ENCODE measurements around the gene SPINK4. TPM values are rescaled to one million over a fixed set of nuclear protein-coding genes. Genes with fewer than 3 reads are reported as not detected.

The SPINK4 gene
- total RNA-seq, 2 experiments from 2014 or later, result not detected

DNA sequence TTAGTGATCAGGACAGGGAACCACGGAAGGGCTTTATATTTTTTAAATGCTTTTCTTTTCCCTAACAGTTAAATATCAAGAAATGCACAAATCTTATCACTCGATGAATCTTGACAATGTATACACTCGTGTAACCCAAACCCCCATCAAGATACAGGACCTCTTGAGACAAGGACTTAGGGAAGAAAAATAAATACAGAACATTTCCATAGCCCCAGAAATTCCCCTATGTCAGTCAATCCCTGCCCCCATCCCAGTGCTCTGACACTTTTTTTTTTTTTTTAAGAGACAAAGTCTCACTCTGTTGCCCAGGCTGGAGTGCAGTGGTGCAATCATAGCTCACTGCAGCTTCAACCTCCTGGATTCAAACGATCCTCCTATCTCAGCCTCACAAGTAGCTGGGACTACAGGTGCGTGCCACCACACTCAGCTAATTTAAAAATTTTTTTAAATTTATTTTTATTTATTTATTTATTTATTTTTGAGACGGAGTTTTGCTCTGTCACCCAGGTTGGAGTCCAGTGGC, 2.7 kb downstream of the SPINK4 start:
- Mint-ChIP-seq H3K27ac (no peak overlapping the region), H3K4me1 (ENCODE audit: low read depth) (peaks cover 4% of the 10 kb centered on the region)

DNA sequence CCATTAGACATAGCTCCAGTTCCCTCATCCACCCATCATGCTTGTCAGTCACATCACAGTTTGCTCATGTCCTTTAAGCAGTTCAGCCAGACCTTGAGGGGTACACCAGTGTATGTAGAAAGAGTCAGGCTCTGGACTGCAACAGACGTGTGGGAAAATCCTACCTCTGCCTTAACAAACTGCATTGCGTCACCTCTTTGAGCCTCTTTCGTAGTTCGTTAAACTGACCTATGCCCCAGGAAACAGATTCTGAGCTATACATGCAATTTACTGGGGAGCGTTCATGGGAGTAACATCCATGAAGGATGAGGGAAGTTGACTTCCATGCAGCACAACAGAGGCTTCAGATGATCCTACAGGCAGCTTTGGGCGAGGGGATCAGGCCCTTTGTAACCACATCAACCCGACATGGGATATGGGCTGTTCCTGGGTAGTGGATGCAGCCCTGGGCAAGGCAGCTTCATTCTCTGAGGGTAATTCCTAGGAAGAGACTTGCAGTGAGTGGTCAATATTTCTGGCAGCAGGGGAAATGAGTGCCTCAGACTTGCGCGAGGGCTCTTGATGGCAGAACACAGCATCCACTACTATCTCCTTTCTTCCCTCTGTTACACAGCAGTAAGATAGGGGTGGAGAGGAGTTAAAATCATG, 4.3 kb downstream of the SPINK4 start:
- ChIA-PET POLR2A (no interaction called here), CTCF (no interaction called here)
- TF ChIP-seq, protein P1, sequence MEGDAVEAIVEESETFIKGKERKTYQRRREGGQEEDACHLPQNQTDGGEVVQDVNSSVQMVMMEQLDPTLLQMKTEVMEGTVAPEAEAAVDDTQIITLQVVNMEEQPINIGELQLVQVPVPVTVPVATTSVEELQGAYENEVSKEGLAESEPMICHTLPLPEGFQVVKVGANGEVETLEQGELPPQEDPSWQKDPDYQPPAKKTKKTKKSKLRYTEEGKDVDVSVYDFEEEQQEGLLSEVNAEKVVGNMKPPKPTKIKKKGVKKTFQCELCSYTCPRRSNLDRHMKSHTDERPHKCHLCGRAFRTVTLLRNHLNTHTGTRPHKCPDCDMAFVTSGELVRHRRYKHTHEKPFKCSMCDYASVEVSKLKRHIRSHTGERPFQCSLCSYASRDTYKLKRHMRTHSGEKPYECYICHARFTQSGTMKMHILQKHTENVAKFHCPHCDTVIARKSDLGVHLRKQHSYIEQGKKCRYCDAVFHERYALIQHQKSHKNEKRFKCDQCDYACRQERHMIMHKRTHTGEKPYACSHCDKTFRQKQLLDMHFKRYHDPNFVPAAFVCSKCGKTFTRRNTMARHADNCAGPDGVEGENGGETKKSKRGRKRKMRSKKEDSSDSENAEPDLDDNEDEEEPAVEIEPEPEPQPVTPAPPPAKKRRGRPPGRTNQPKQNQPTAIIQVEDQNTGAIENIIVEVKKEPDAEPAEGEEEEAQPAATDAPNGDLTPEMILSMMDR (IDR thresholded peaks at IDR 0.05), result no peak
- H3K9me3 Mint-ChIP-seq, result no peaks in the 10 kb centered on the region
- H3K27ac Mint-ChIP-seq, result no peak overlapping the region
- intact Hi-C loops (cut with DNase I, micrococcal nuclease), result no loop called here
- DNase-seq (no peak), ATAC-seq (ENCODE audit: poor library complexity) (no peak)
- H3K36me3 ChIP-seq (ENCODE audit: insufficient read depth, low read length), result no peaks in the 10 kb centered on the region
- H3K27me3 ChIP-seq (ENCODE audit: control insufficient read depth in 1 of 2, insufficient read depth in 2 of 2, low read length in 2 of 2), result no peaks in the 10 kb centered on the region
- peaks cover 4% of the 10 kb centered on the region for H3K4me1 Mint-ChIP-seq (ENCODE audit: low read depth)
- no peak overlapping the region for H3K27ac ChIP-seq (ENCODE audit: low read depth in 1 of 2, low read length in 2 of 2)
- no peak overlapping the region for H3K4me3 ChIP-seq (ENCODE audit: low read length)
- H3K9me3 ChIP-seq (ENCODE audit: control insufficient read depth in 1 of 2, insufficient read depth in 1 of 2, low read length in 2 of 2), result no peaks in the 10 kb centered on the region
- H3K27me3 Mint-ChIP-seq, result no peaks in the 10 kb centered on the region
- H3K36me3 Mint-ChIP-seq (ENCODE audit: low read depth), result peaks cover 16% of the 10 kb centered on the region
- H3K4me3 Mint-ChIP-seq, result no peak overlapping the region
- peaks cover 3% of the 10 kb centered on the region for H3K4me1 ChIP-seq (ENCODE audit: insufficient read depth, low read length)

More for the DNA sequence above, 2.7 kb downstream of the SPINK4 start:
- H3K27me3 ChIP-seq (ENCODE audit: control insufficient read depth in 1 of 2, insufficient read depth in 2 of 2, low read length in 2 of 2), result no peaks in the 10 kb centered on the region
- Mint-ChIP-seq H3K9me3 (no peaks in the 10 kb centered on the region), H3K36me3 (ENCODE audit: low read depth) (peaks cover 5% of the 10 kb centered on the region), H3K27me3 (no peaks in the 10 kb centered on the region), H3K4me3 (no peak overlapping the region)
- peaks cover 3% of the 10 kb centered on the region for H3K4me1 ChIP-seq (ENCODE audit: insufficient read depth, low read length)
- H3K4me3 ChIP-seq (ENCODE audit: low read length), result no peak overlapping the region
- CTCF ChIA-PET, result no interaction called here
- H3K36me3 ChIP-seq (ENCODE audit: insufficient read depth, low read length), result no peaks in the 10 kb centered on the region
- H3K9me3 ChIP-seq (ENCODE audit: control insufficient read depth in 1 of 2, insufficient read depth in 1 of 2, low read length in 2 of 2), result no peaks in the 10 kb centered on the region
- intact Hi-C loops (cut with DNase I, micrococcal nuclease), result no loop called here
- H3K27ac ChIP-seq (ENCODE audit: low read depth in 1 of 2, low read length in 2 of 2), result no peak overlapping the region
- DNase-seq (no peak), ATAC-seq (ENCODE audit: poor library complexity) (no peak)
- TF ChIP-seq, protein P1 (IDR thresholded peaks at IDR 0.05), result no peak
- POLR2A ChIA-PET, result no interaction called here

DNA sequence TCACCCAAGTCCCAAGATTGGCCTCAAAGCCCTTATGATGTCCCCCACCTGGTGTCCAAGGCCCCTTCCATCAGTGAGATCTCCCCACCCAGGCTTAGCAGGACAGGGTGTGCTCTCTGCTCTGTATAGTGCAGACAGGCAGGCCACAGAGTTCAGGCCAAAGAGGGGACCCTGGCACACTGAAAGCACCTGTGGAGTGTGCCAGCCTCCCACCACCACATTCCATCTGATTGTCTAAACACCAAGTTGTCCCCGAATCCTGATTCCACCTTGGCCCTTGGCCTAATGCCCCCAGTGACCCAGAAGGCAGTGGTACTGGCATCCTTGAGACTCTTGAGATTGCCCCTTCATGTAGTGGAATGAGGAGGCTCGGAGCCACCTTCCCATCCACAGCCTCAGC, 5.4 kb downstream of the SPINK4 start:
- POLR2A ChIA-PET, result no interaction called here
- DNase-seq, result peak in 1 of 14 experiments; percentile 16
- ATAC-seq (ENCODE audit: poor library complexity), result no peak
- H3K9me3 ChIP-seq (ENCODE audit: control insufficient read depth in 1 of 2, insufficient read depth in 1 of 2, low read length in 2 of 2), result no peaks in the 10 kb centered on the region
- H3K4me1 ChIP-seq (ENCODE audit: insufficient read depth, low read length), result no peaks in the 10 kb centered on the region
- no peak overlapping the region for H3K4me3 ChIP-seq (ENCODE audit: low read length)
- TF ChIP-seq, protein P1 (IDR thresholded peaks at IDR 0.05), result no peak
- peaks cover 9% of the 10 kb centered on the region for H3K36me3 ChIP-seq (ENCODE audit: insufficient read depth, low read length)
- no peak overlapping the region for H3K27ac ChIP-seq (ENCODE audit: low read depth in 1 of 2, low read length in 2 of 2)
- no peaks in the 10 kb centered on the region for H3K27me3 ChIP-seq (ENCODE audit: control insufficient read depth in 1 of 2, insufficient read depth in 2 of 2, low read length in 2 of 2)
- intact Hi-C loops (cut with DNase I, micrococcal nuclease), result no loop called here
- CTCF ChIA-PET, result no interaction called here
- H3K4me3 Mint-ChIP-seq, result no peak overlapping the region
- H3K4me1 Mint-ChIP-seq (ENCODE audit: low read depth), result no peaks in the 10 kb centered on the region
- H3K9me3 Mint-ChIP-seq, result no peaks in the 10 kb centered on the region
- no peak overlapping the region for H3K27ac Mint-ChIP-seq
- H3K27me3 Mint-ChIP-seq, result no peaks in the 10 kb centered on the region
- peaks cover 27% of the 10 kb centered on the region for H3K36me3 Mint-ChIP-seq (ENCODE audit: low read depth)

Data from CD4-positive, alpha-beta T cell (primary cell).